ENCODE data around the gene MDGA2. TPM values are rescaled to one million over a fixed set of nuclear protein-coding genes. Genes with fewer than 3 reads are reported as not detected.

MDGA2 gene
- total RNA-seq, 4 donors from 2014 or later = 4.2 TPM; not detected in 3

GRCh38 chr14:47155395-47155794, 520.0 kb downstream of the MDGA2 start:
- no peaks in the 10 kb centered on the region for H3K27me3 ChIP-seq
- no peaks in the 10 kb centered on the region for H3K4me1 ChIP-seq
- H3K36me3 ChIP-seq = no peaks in the 10 kb centered on the region
- no peak overlapping the region for H3K27ac ChIP-seq
- no peak overlapping the region for H3K4me3 ChIP-seq
- no peaks in the 10 kb centered on the region for H3K9me3 ChIP-seq
- DNase-seq = no peak
- intact Hi-C loops (cut with DNase I; ENCODE audit: low total_unique reads) = no loop called here
- TF ChIP-seq POLR2A (IDR thresholded peaks at IDR 0.05) (no peak), CTCF (IDR thresholded peaks at IDR 0.05) (no peak)

- H3K36me3 ChIP-seq = no peaks in the 10 kb centered on the region
- no peak for DNase-seq
- H3K27ac ChIP-seq = no peak overlapping the region
- H3K4me3 ChIP-seq = no peak overlapping the region
- no peaks in the 10 kb centered on the region for H3K27me3 ChIP-seq
- no peaks in the 10 kb centered on the region for H3K4me1 ChIP-seq
- H3K9me3 ChIP-seq = no peaks in the 10 kb centered on the region
- no peak for TF ChIP-seq POLR2A (IDR thresholded peaks at IDR 0.05)
- no peak for TF ChIP-seq CTCF (IDR thresholded peaks at IDR 0.05)
- intact Hi-C loops (cut with DNase I; ENCODE audit: low total_unique reads) = no loop called here
Measured at GRCh38 chr14:47154276-47154797, 521.1 kb downstream of the MDGA2 start.

GRCh38 chr14:47153746-47154145, 521.7 kb downstream of the MDGA2 start:
- no peak overlapping the region for H3K27ac ChIP-seq
- no peak overlapping the region for H3K4me3 ChIP-seq
- intact Hi-C loops (cut with DNase I; ENCODE audit: low total_unique reads) = no loop called here
- H3K27me3 ChIP-seq = no peaks in the 10 kb centered on the region
- no peaks in the 10 kb centered on the region for H3K9me3 ChIP-seq
- no peaks in the 10 kb centered on the region for H3K4me1 ChIP-seq
- DNase-seq = no peak
- TF ChIP-seq POLR2A (IDR thresholded peaks at IDR 0.05) = no peak
- TF ChIP-seq CTCF (IDR thresholded peaks at IDR 0.05) = no peak
- no peaks in the 10 kb centered on the region for H3K36me3 ChIP-seq

- H3K4me1 ChIP-seq = no peaks in the 10 kb centered on the region
- TF ChIP-seq CTCF (IDR thresholded peaks at IDR 0.05) = no peak
- no peak for TF ChIP-seq POLR2A (IDR thresholded peaks at IDR 0.05)
Measured at GRCh38 chr14:47150267-47150666, 525.1 kb downstream of the MDGA2 start.

GRCh38 chr14:47149326-47149725, 526.1 kb downstream of the MDGA2 start:
- intact Hi-C loops (cut with DNase I; ENCODE audit: low total_unique reads) = no loop called here
- H3K27ac ChIP-seq = no peak overlapping the region
- no peaks in the 10 kb centered on the region for H3K36me3 ChIP-seq
- TF ChIP-seq POLR2A (IDR thresholded peaks at IDR 0.05) = no peak
- no peak for TF ChIP-seq CTCF (IDR thresholded peaks at IDR 0.05)
- no peak for DNase-seq
- no peaks in the 10 kb centered on the region for H3K9me3 ChIP-seq
- H3K4me1 ChIP-seq = no peaks in the 10 kb centered on the region
- H3K27me3 ChIP-seq = no peaks in the 10 kb centered on the region
- H3K4me3 ChIP-seq = no peak overlapping the region

More at GRCh38 chr14:47150267-47150666, 525.1 kb downstream of the MDGA2 start:
- DNase-seq = no peak
- no peaks in the 10 kb centered on the region for H3K27me3 ChIP-seq
- intact Hi-C loops (cut with DNase I; ENCODE audit: low total_unique reads) = no loop called here
- no peaks in the 10 kb centered on the region for H3K36me3 ChIP-seq
- no peak overlapping the region for H3K4me3 ChIP-seq
- H3K9me3 ChIP-seq = no peaks in the 10 kb centered on the region
- no peak overlapping the region for H3K27ac ChIP-seq

All from uterus (tissue), 4 donors.